K562 (cell line): ENCODE results near the gene SLC35E1. TPM values are rescaled to one million over a fixed set of nuclear protein-coding genes. Genes with fewer than 3 reads are reported as not detected.

Experiments
- CAMTA2 ChIP-seq: fragments of 250-450 bp; sonication (Bioruptor Pico); conservative IDR thresholded peaks from 2 replicates; pipeline ENCODE4 v1.5.1; 2022
- CHCHD3 ChIP-seq: fragments of 250-450 bp; sonication (Bioruptor Pico); IDR thresholded peaks from 2 replicates; pipeline ENCODE4 v2.1.2; 2022; ENCODE audit warnings: mild to moderate bottlenecking
- CHD1 ChIP-seq: fragments of 200-600 bp; sonication (generic); IDR thresholded peaks from one replicate; pipeline ENCODE4 v1.6.1; 2012; ENCODE audit warnings: mild to moderate bottlenecking, moderate library complexity, low read length, inconsistent platforms
- E4F1 ChIP-seq: fragments of 250-450 bp; sonication (Bioruptor Pico); IDR thresholded peaks from 2 replicates; pipeline ENCODE4 v1.5.0; 2021; ENCODE audit warnings: mild to moderate bottlenecking, borderline replicate concordance
- HCFC1 ChIP-seq: IDR thresholded peaks from 2 replicates; pipeline ENCODE4 v1.6.1; 2012; ENCODE audit warnings: low read depth, low read length, improper control_type of control experiment
- HOXB6 ChIP-seq: fragments of 250-450 bp; sonication (Bioruptor Pico); IDR thresholded peaks from 2 replicates; pipeline ENCODE4 v1.5.1; 2022; ENCODE audit warnings: mild to moderate bottlenecking, borderline replicate concordance
- MXI1 ChIP-seq: IDR thresholded peaks from 2 replicates; pipeline ENCODE4 v1.6.1; 2011; ENCODE audit warnings: low read depth, mild to moderate bottlenecking, improper control_type of control experiment, low read length
- RNF2 ChIP-seq: sonication (generic); IDR thresholded peaks from 2 replicates; pipeline ENCODE4 v1.6.1; 2016
- SNAPC5 ChIP-seq: fragments of 250-450 bp; sonication (Bioruptor Pico); IDR thresholded peaks from 2 replicates; pipeline ENCODE4 v1.8.0; 2021; ENCODE audit warnings: moderate library complexity, mild to moderate bottlenecking, inconsistent platforms
- TGIF2 ChIP-seq: sonication (generic); formaldehyde crosslinking; IDR thresholded peaks from 2 replicates; pipeline ENCODE4 v1.8.1; 2022; ENCODE audit warnings: mild to moderate bottlenecking, missing genetic modification reagents, moderate library complexity
- XRCC3 ChIP-seq: fragments of 450-650 bp; IDR thresholded peaks from 2 replicates; pipeline ENCODE4 v1.6.1; 2017; ENCODE audit warnings: mild to moderate bottlenecking, moderate library complexity
- ZFP91 ChIP-seq: sonication (generic); formaldehyde crosslinking; IDR thresholded peaks from 2 replicates; pipeline ENCODE4 v1.8.0; 2022; ENCODE audit warnings: mild to moderate bottlenecking, missing genetic modification reagents
- ZKSCAN8 ChIP-seq: fragments of 200-800 bp; sonication (Bioruptor generic); IDR thresholded peaks from 2 replicates; pipeline ENCODE4 v1.6.1; 2016; ENCODE audit warnings: missing genetic modification characterization, missing compliant biosample characterization
- ZNF184 ChIP-seq: sonication (generic); formaldehyde crosslinking; IDR thresholded peaks from 2 replicates; pipeline ENCODE4 v1.5.0; 2020; ENCODE audit warnings: missing genetic modification reagents
- ZNF695 ChIP-seq: fragments of 450-650 bp; formaldehyde crosslinking; IDR thresholded peaks from 2 replicates; pipeline ENCODE4 v1.4.0; 2020; ENCODE audit warnings: mild to moderate bottlenecking, moderate library complexity
- polyA plus RNA-seq, 8 experiments: library from polyadenylated mRNA; depleted of rRNA in 4 of 8; stranded (reverse) in 5 of 8; unstranded in 3 of 8; fragments of >200 nt; fragmentation: Nextera tagmentation in 2 of 8; fragmentation: Illumina TruSeq in 1 of 8; extraction: Ambion mirVana in 2 of 8; extraction: Trizol in 1 of 8; gene quantifications; 2 replicates each; pipeline versions ENCODE4 v1.2.1 to v1.2.3, GENCODE V29; 2011 to 2014; ENCODE audit warnings: inconsistent platforms in 1 of 8, missing spikeins in 1 of 8
- total RNA-seq, 7 experiments: library from RNA; depleted of rRNA in 6 of 7; stranded (reverse); fragments of >200 nt in 6 of 7; fragmentation: Illumina TruSeq in 2 of 7; extraction: Trizol in 2 of 7; gene quantifications; 2 replicates each; pipeline versions ENCODE4 v1.2.1 to v1.2.3, GENCODE V29; 2011 to 2021; ENCODE audit warnings: low replicate concordance in 1 of 7
- TF ChIP-seq, protein P1 (sequence below): fragments of 250-450 bp; sonication (Bioruptor Pico); IDR thresholded peaks from 2 replicates; pipeline ENCODE4 v1.6.1; 2021; ENCODE audit warnings: mild to moderate bottlenecking
- TF ChIP-seq, protein P2 (sequence below): IDR thresholded peaks from 2 replicates; pipeline ENCODE4 v1.6.1; 2011; ENCODE audit warnings: borderline replicate concordance, low read depth, mild to moderate bottlenecking, moderate library complexity, low read length; ENCODE audit not compliant: insufficient read depth, poor library complexity, severe bottlenecking
- TF ChIP-seq, protein P3 (sequence below): sonication (generic); formaldehyde crosslinking; IDR thresholded peaks from 2 replicates; pipeline ENCODE4 v1.9.0; 2022; ENCODE audit warnings: mild to moderate bottlenecking, missing genetic modification reagents
- TF ChIP-seq, protein P4 (sequence below): fragments of 450-650 bp; conservative IDR thresholded peaks from 2 replicates; pipeline ENCODE4 v1.6.1; 2016; ENCODE audit warnings: missing genetic modification characterization, low read depth, mild to moderate bottlenecking, missing compliant biosample characterization, moderate library complexity

SLC35E1 gene
- total and polyA plus RNA-seq, 9 of the 15 experiments (the other 6 are each of a cell fraction or from before 2014, with no cell fraction given), result 15.0 to 40.1 (median 25.7) TPM

- TF ChIP-seq SNAPC5, result no peak
- TF ChIP-seq, protein P1, sequence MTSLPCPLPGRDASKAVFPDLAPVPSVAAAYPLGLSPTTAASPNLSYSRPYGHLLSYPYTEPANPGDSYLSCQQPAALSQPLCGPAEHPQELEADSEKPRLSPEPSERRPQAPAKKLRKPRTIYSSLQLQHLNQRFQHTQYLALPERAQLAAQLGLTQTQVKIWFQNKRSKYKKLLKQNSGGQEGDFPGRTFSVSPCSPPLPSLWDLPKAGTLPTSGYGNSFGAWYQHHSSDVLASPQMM (CRISPR knock-in tag), result no peak
- TF ChIP-seq CHD1, result peak; percentile 25
- no peak for TF ChIP-seq ZFP91
- TF ChIP-seq RNF2, result no peak
- peak; percentile 62; the same call in 1 of the 2 replicates for TF ChIP-seq ZNF695 (CRISPR knock-in tag)
- TF ChIP-seq MXI1, result 0 out of 2 replicates have a peak, but pooled peaks have one; percentile 40
- no peak for TF ChIP-seq CHCHD3
- TF ChIP-seq, protein P2, sequence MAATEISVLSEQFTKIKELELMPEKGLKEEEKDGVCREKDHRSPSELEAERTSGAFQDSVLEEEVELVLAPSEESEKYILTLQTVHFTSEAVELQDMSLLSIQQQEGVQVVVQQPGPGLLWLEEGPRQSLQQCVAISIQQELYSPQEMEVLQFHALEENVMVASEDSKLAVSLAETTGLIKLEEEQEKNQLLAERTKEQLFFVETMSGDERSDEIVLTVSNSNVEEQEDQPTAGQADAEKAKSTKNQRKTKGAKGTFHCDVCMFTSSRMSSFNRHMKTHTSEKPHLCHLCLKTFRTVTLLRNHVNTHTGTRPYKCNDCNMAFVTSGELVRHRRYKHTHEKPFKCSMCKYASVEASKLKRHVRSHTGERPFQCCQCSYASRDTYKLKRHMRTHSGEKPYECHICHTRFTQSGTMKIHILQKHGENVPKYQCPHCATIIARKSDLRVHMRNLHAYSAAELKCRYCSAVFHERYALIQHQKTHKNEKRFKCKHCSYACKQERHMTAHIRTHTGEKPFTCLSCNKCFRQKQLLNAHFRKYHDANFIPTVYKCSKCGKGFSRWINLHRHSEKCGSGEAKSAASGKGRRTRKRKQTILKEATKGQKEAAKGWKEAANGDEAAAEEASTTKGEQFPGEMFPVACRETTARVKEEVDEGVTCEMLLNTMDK, result no peak
- TF ChIP-seq CAMTA2 (CRISPR knock-in tag), result no peak
- no peak for TF ChIP-seq ZKSCAN8 (CRISPR knock-in tag)
- TF ChIP-seq TGIF2 (CRISPR knock-in tag), result 0 out of 2 replicates have a peak, but pooled peaks have one; percentile 67
- TF ChIP-seq ZNF184, result no peak
- TF ChIP-seq, protein P3, sequence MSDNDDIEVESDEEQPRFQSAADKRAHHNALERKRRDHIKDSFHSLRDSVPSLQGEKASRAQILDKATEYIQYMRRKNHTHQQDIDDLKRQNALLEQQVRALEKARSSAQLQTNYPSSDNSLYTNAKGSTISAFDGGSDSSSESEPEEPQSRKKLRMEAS (CRISPR knock-in tag), result peak; percentile 50; the same call in 1 of the 2 replicates
- TF ChIP-seq, protein P4, sequence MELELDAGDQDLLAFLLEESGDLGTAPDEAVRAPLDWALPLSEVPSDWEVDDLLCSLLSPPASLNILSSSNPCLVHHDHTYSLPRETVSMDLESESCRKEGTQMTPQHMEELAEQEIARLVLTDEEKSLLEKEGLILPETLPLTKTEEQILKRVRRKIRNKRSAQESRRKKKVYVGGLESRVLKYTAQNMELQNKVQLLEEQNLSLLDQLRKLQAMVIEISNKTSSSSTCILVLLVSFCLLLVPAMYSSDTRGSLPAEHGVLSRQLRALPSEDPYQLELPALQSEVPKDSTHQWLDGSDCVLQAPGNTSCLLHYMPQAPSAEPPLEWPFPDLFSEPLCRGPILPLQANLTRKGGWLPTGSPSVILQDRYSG, result no peak
- TF ChIP-seq HCFC1, result peak; percentile 71
- no peak for TF ChIP-seq XRCC3
- TF ChIP-seq E4F1, result peak; percentile 99
- TF ChIP-seq HOXB6 (CRISPR knock-in tag), result no peak
Observed at GRCh38 chr19:16542045-16542909, 29.9 kb downstream of the SLC35E1 start, which contains the start of gene CHERP (continued).
